H9 (cell line): ENCODE data around the gene FRZB. TPM values are rescaled to one million over a fixed set of nuclear protein-coding genes. Genes with fewer than 3 reads are reported as not detected.

Experiments
- DNase-seq: peaks from one replicate; pipeline ENCODE4 v3.0.0-alpha.2; 2017
- H2AFZ ChIP-seq: one replicate; pipeline ENCODE4 v1.6.1; 2013; ENCODE audit warnings: mild to moderate bottlenecking, low read length, control low read depth, moderate library complexity
- H2AK5ac ChIP-seq: 2 replicates; pipeline ENCODE4 v1.6.1; 2013; ENCODE audit warnings: low read length, control low read depth, mixed read lengths; ENCODE audit not compliant: insufficient read length
- H2BK120ac ChIP-seq: one replicate; pipeline ENCODE4 v1.6.1; 2013; ENCODE audit warnings: low read depth, mild to moderate bottlenecking, low read length, control low read depth, inconsistent platforms; ENCODE audit not compliant: poor library complexity, severe bottlenecking
- H2BK12ac ChIP-seq: 2 replicates; pipeline ENCODE4 v1.6.1; 2013; ENCODE audit warnings: low read length, control low read depth, mixed read lengths, low read depth; ENCODE audit not compliant: insufficient read length
- H2BK15ac ChIP-seq: 2 replicates; pipeline ENCODE4 v1.6.1; 2013; ENCODE audit warnings: low read depth, low read length, control low read depth
- H2BK20ac ChIP-seq: one replicate; pipeline ENCODE4 v1.6.1; 2013; ENCODE audit warnings: low read depth, mild to moderate bottlenecking, low read length, control low read depth, inconsistent platforms; ENCODE audit not compliant: poor library complexity, severe bottlenecking
- H2BK5ac ChIP-seq: 2 replicates; pipeline ENCODE4 v1.6.1; 2013; ENCODE audit warnings: low read length, control low read depth, mixed read lengths; ENCODE audit not compliant: insufficient read length
- H3K14ac ChIP-seq: 2 replicates; pipeline ENCODE4 v1.6.1; 2013; ENCODE audit warnings: low read length, control low read depth; ENCODE audit not compliant: insufficient read depth
- H3K18ac ChIP-seq: 2 replicates; pipeline ENCODE4 v1.6.1; 2013; ENCODE audit warnings: low read depth, mild to moderate bottlenecking, mixed read lengths, low read length, control low read depth; ENCODE audit not compliant: insufficient read length
- H3K23ac ChIP-seq: 2 replicates; pipeline ENCODE4 v1.6.1; 2013; ENCODE audit warnings: low read length, control low read depth, mixed read lengths, low read depth; ENCODE audit not compliant: insufficient read length
- H3K23me2 ChIP-seq: 2 replicates; pipeline ENCODE4 v1.6.1; 2013; ENCODE audit warnings: low read depth, mild to moderate bottlenecking, mixed read lengths, low read length, control low read depth; ENCODE audit not compliant: insufficient read length, poor library complexity, severe bottlenecking
- H3K27ac ChIP-seq: 2 replicates; pipeline ENCODE4 v1.5.1; 2013; ENCODE audit warnings: low read length, control low read depth, mixed read lengths, low read depth; ENCODE audit not compliant: insufficient read length
- H3K27me3 ChIP-seq: 2 replicates; pipeline ENCODE4 v1.6.1; 2013; ENCODE audit warnings: low read length, control low read depth, inconsistent platforms; ENCODE audit not compliant: insufficient read depth
- H3K4ac ChIP-seq: 2 replicates; pipeline ENCODE4 v1.6.1; 2013; ENCODE audit warnings: low read depth, mild to moderate bottlenecking, control low read depth, inconsistent platforms, low read length, moderate library complexity
- H3K4me1 ChIP-seq: 2 replicates; pipeline ENCODE4 v1.6.1; 2013; ENCODE audit warnings: low read length, control low read depth, inconsistent platforms; ENCODE audit not compliant: insufficient read depth
- H3K4me2 ChIP-seq: 2 replicates; pipeline ENCODE4 v1.6.1; 2013; ENCODE audit warnings: low read length, control low read depth, mixed read lengths; ENCODE audit not compliant: insufficient read length, insufficient read depth
- H3K56ac ChIP-seq: 2 replicates; pipeline ENCODE4 v1.6.1; 2013; ENCODE audit warnings: low read depth, mild to moderate bottlenecking, mixed read lengths, low read length, control low read depth; ENCODE audit not compliant: insufficient read length
- H3K79me1 ChIP-seq: 2 replicates; pipeline ENCODE4 v1.6.1; 2013; ENCODE audit warnings: low read depth, mild to moderate bottlenecking, moderate library complexity, low read length, control low read depth, inconsistent platforms; ENCODE audit not compliant: insufficient read depth, poor library complexity, severe bottlenecking
- H3K79me2 ChIP-seq: 2 replicates; pipeline ENCODE4 v1.6.1; 2013; ENCODE audit warnings: low read length, control low read depth, inconsistent platforms; ENCODE audit not compliant: insufficient read depth
- H3K9ac ChIP-seq: 2 replicates; pipeline ENCODE4 v1.6.1; 2013; ENCODE audit warnings: low read length, control low read depth, mixed read lengths; ENCODE audit not compliant: insufficient read length; ENCODE audit errors: extremely low read depth
- H3K9me3 ChIP-seq: one replicate; pipeline ENCODE4 v1.6.1; 2013; ENCODE audit warnings: low read depth, low read length, inconsistent platforms; ENCODE audit not compliant: control insufficient read depth
- H3T11ph ChIP-seq: one replicate; pipeline ENCODE4 v1.6.1; 2013; ENCODE audit warnings: mild to moderate bottlenecking, low read length, control low read depth, inconsistent platforms
- H4K20me1 ChIP-seq: one replicate; pipeline ENCODE4 v1.6.1; 2013; ENCODE audit not compliant: control insufficient read depth, insufficient read length, insufficient read depth
- H4K5ac ChIP-seq: 2 replicates; pipeline ENCODE4 v1.6.1; 2013; ENCODE audit warnings: low read depth, mild to moderate bottlenecking, mixed read lengths, low read length, control low read depth; ENCODE audit not compliant: insufficient read length
- H4K8ac ChIP-seq: replicated peaks from 2 replicates; pipeline ENCODE4 v1.6.1; 2013; ENCODE audit warnings: low read length, control low read depth, mixed read lengths, low read depth; ENCODE audit not compliant: insufficient read length
- H4K91ac ChIP-seq: 2 replicates; pipeline ENCODE4 v1.6.1; 2013; ENCODE audit warnings: low read depth, mild to moderate bottlenecking, moderate library complexity, mixed read lengths, low read length, control low read depth; ENCODE audit not compliant: insufficient read length
- H3K27ac Mint-ChIP-seq, 3 experiments: 2 replicates in 2 of 3; 3 replicates in 1 of 3; pipeline ENCODE4 v1.8.0; 2020 to 2021; ENCODE audit warnings: mixed read lengths in 3 of 3, mild to moderate bottlenecking in 1 of 3, moderate library complexity in 1 of 3
- H3K27me3 Mint-ChIP-seq: 2 replicates; pipeline ENCODE4 v1.8.0; 2021; ENCODE audit warnings: low read depth, mild to moderate bottlenecking, moderate library complexity, mixed read lengths
- H3K36me3 Mint-ChIP-seq, 3 experiments: 2 replicates in 2 of 3; 3 replicates in 1 of 3; pipeline ENCODE4 v1.8.0; 2020 to 2021; ENCODE audit warnings: low read depth in 3 of 3, mixed read lengths in 3 of 3; ENCODE audit not compliant: insufficient read depth in 1 of 3
- H3K4me1 Mint-ChIP-seq, 2 experiments: 2 replicates each; pipeline ENCODE4 v1.8.0; 2020; ENCODE audit warnings: mixed read lengths in 2 of 2
- H3K4me3 Mint-ChIP-seq, 2 experiments: 2 replicates in 1 of 2; 3 replicates in 1 of 2; pipeline ENCODE4 v1.8.0; 2020 to 2021; ENCODE audit warnings: mild to moderate bottlenecking in 2 of 2, mixed read lengths in 2 of 2, moderate library complexity in 1 of 2
- H3K9me3 Mint-ChIP-seq, 2 experiments: 2 replicates in 1 of 2; 3 replicates in 1 of 2; pipeline ENCODE4 v1.8.0; 2020; ENCODE audit warnings: mild to moderate bottlenecking in 2 of 2, mixed read lengths in 2 of 2, moderate library complexity in 1 of 2
- WGBS: extraction: QIAGEN DNeasy Blood & Tissue Kit; methylation state at CpG from one replicate; pipeline ENCODE4 v1.1.7; 2013; ENCODE audit warnings: missing lambda C conversion rate, low lambda C conversion rate, mixed read lengths; ENCODE audit not compliant: insufficient read length; ENCODE audit errors: extremely low coverage; 5-methylcytosine and 5-hydroxymethylcytosine counted together
- total RNA-seq: library from RNA; stranded (reverse); gene quantifications from 2 replicates; pipeline ENCODE4 v1.2.1, GENCODE V29; 2021
- TF ChIP-seq, protein P1 (sequence below): fragments of 200-600 bp; sonication (generic); conservative IDR thresholded peaks from 3 replicates; pipeline ENCODE4 v1.8.0; 2021; ENCODE audit warnings: antibody characterized with exemption, mild to moderate bottlenecking

FRZB gene
- total RNA-seq, 1 experiment from 2014 or later: 1.1 TPM

DNA sequence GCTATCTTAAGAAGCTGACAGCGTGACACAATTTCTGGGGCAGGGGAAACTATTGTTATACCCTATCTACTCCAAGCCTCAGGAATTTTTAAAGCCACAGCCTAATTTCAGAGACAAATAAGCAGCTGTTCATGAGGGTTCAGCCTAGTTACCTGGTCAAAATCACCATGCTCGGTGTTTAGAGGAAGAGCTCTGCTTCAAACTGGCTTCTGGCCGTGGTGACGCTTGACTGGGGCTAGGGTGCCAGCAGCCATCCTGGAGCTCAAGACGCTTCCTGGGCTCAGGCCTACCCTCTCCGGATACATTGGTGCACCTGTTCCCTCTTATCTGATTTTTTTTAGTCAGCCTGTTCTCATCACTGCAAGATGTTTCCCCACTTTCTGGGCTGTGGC is 41.7 kb downstream of the FRZB start:
- Histone ChIP-seq H3T11ph (no peak overlapping the region), H4K20me1 (no peaks in the 10 kb centered on the region), H3K4me2 (no peak overlapping the region), H3K9ac (no peak overlapping the region), H2BK15ac (no peak overlapping the region), H2BK12ac (no peak overlapping the region), H4K8ac (no peak overlapping the region), H3K27ac (no peak overlapping the region), H3K18ac (peak overlapping the region; percentile 37), H3K27me3 (no peaks in the 10 kb centered on the region), H2AK5ac (no peak overlapping the region), H2AFZ (no peak overlapping the region), H3K79me2 (no peaks in the 10 kb centered on the region), H2BK120ac (no peak overlapping the region), H3K56ac (no peak overlapping the region), H2BK5ac (no peak overlapping the region), H3K4ac (no peak overlapping the region), H3K23ac (no peak overlapping the region), H3K9me3 (no peaks in the 10 kb centered on the region), H3K14ac (no peak overlapping the region), H3K4me1 (no peaks in the 10 kb centered on the region), H3K79me1 (no peaks in the 10 kb centered on the region), H4K5ac (no peak overlapping the region), H2BK20ac (no peak overlapping the region), H3K23me2 (no peaks in the 10 kb centered on the region), H4K91ac (no peak overlapping the region)
- H3K36me3 Mint-ChIP-seq: no peaks in the 10 kb centered on the region
- H3K4me1 Mint-ChIP-seq: peaks cover 22 to 26% of the 10 kb centered on the region in 2 experiments
- peak overlapping the region in 1 of 3 experiments; percentile 52; a peak in 2 of 7 replicates for H3K27ac Mint-ChIP-seq
- no CpG with 5 or more reads among the region's 6 CpGs for WGBS
- H3K4me3 Mint-ChIP-seq: no peak overlapping the region
- no peaks in the 10 kb centered on the region for H3K27me3 Mint-ChIP-seq
- no peaks in the 10 kb centered on the region for H3K9me3 Mint-ChIP-seq
- no peak for DNase-seq
- TF ChIP-seq, protein P1, sequence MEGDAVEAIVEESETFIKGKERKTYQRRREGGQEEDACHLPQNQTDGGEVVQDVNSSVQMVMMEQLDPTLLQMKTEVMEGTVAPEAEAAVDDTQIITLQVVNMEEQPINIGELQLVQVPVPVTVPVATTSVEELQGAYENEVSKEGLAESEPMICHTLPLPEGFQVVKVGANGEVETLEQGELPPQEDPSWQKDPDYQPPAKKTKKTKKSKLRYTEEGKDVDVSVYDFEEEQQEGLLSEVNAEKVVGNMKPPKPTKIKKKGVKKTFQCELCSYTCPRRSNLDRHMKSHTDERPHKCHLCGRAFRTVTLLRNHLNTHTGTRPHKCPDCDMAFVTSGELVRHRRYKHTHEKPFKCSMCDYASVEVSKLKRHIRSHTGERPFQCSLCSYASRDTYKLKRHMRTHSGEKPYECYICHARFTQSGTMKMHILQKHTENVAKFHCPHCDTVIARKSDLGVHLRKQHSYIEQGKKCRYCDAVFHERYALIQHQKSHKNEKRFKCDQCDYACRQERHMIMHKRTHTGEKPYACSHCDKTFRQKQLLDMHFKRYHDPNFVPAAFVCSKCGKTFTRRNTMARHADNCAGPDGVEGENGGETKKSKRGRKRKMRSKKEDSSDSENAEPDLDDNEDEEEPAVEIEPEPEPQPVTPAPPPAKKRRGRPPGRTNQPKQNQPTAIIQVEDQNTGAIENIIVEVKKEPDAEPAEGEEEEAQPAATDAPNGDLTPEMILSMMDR: no peak
